Activated CD4-positive, alpha-beta memory T cell treated with anti-CD3 and anti-CD28 coated beads for 36 hours (primary cell): ENCODE measurements around the gene COL5A3. TPM values are rescaled to one million over a fixed set of nuclear protein-coding genes. Genes with fewer than 3 reads are reported as not detected.

Experiments
- CTCF ChIA-PET: fragments of 350-600 bp; sonication (Branson Sonifier 250); formaldehyde crosslinking; loops from one replicate; lab custom pipeline; 2021; ENCODE audit warnings: antibody characterized with exemption, inconsistent platforms; lab: Charles Lee
- POLR2A ChIA-PET: fragments of 350-600 bp; sonication (Branson Sonifier 250); formaldehyde crosslinking; loops from one replicate; lab custom pipeline; 2021; ENCODE audit warnings: antibody characterized with exemption; lab: Charles Lee
- DNase-seq: peaks from one replicate; pipeline ENCODE4 v3.0.0-alpha.2; 2020
- H3K27ac Mint-ChIP-seq: one replicate; pipeline ENCODE4 v1.8.0; 2021; ENCODE audit warnings: mixed read lengths
- H3K27me3 Mint-ChIP-seq: one replicate; pipeline ENCODE4 v1.8.0; 2021; ENCODE audit warnings: mixed read lengths
- H3K36me3 Mint-ChIP-seq: one replicate; pipeline ENCODE4 v1.8.0; 2021; ENCODE audit warnings: mixed read lengths
- H3K4me1 Mint-ChIP-seq: one replicate; pipeline ENCODE4 v1.8.0; 2021; ENCODE audit warnings: low read depth, mixed read lengths
- H3K4me3 Mint-ChIP-seq: one replicate; pipeline ENCODE4 v1.8.0; 2021; ENCODE audit warnings: mild to moderate bottlenecking, mixed read lengths
- H3K9me3 Mint-ChIP-seq: one replicate; pipeline ENCODE4 v1.8.0; 2021; ENCODE audit warnings: mixed read lengths
- intact Hi-C: fragments of 100-400 bp; cut with micrococcal nuclease; formaldehyde crosslinking; loops from one replicate; pipeline ENCODE4 v1.15.1; 2023
- total RNA-seq, 2 experiments: library from RNA; stranded (reverse); gene quantifications; one replicate each; pipeline ENCODE4 v1.2.3, GENCODE V29; 2021

The COL5A3 gene
- total RNA-seq, 2 experiments from 2014 or later, result 2.8 to 2.9 TPM

GRCh38 chr19:9996541-9996940 is 13.8 kb downstream of the COL5A3 start:
- intact Hi-C loops, result no loop called here
- Mint-ChIP-seq H3K9me3 (no peaks in the 10 kb centered on the region), H3K27ac (no peak overlapping the region), H3K36me3 (no peaks in the 10 kb centered on the region), H3K4me1 (peaks cover 3% of the 10 kb centered on the region), H3K4me3 (no peak overlapping the region), H3K27me3 (peaks cover 9% of the 10 kb centered on the region)
- CTCF ChIA-PET, result no interaction called here
- POLR2A ChIA-PET, result interaction anchor here (0.6 kb wide), 1 partner anchor 938 kb away, joined by 3 read pairs; no protein-coding TSS in a partner anchor
- DNase-seq, result no peak

- H3K36me3 Mint-ChIP-seq, result no peaks in the 10 kb centered on the region
- no peak overlapping the region for H3K4me3 Mint-ChIP-seq
- H3K27me3 Mint-ChIP-seq, result peaks cover 8% of the 10 kb centered on the region
- POLR2A ChIA-PET, result interaction anchor here (0.6 kb wide), 1 partner anchor 938 kb away, joined by 3 read pairs; no protein-coding TSS in a partner anchor
- CTCF ChIA-PET, result no interaction called here
- peaks cover 3% of the 10 kb centered on the region for H3K4me1 Mint-ChIP-seq
- no peak for DNase-seq
- no peak overlapping the region for H3K27ac Mint-ChIP-seq
- intact Hi-C loops, result no loop called here
- H3K9me3 Mint-ChIP-seq, result no peaks in the 10 kb centered on the region
Observed at GRCh38 chr19:9995999-9996398, 14.3 kb downstream of the COL5A3 start.

GRCh38 chr19:9995084-9995483 is 15.2 kb downstream of the COL5A3 start:
- ChIA-PET POLR2A (no interaction called here), CTCF (no interaction called here)
- peaks cover 2% of the 10 kb centered on the region for H3K4me1 Mint-ChIP-seq
- H3K9me3 Mint-ChIP-seq, result no peaks in the 10 kb centered on the region
- H3K27me3 Mint-ChIP-seq, result peaks cover 6% of the 10 kb centered on the region
- H3K36me3 Mint-ChIP-seq, result no peaks in the 10 kb centered on the region
- H3K27ac Mint-ChIP-seq, result no peak overlapping the region
- intact Hi-C loops, result no loop called here
- H3K4me3 Mint-ChIP-seq, result no peak overlapping the region
- no peak for DNase-seq

GRCh38 chr19:9991425-9992191 is 18.7 kb downstream of the COL5A3 start:
- Mint-ChIP-seq H3K4me3 (no peak overlapping the region), H3K4me1 (no peaks in the 10 kb centered on the region), H3K27ac (no peak overlapping the region), H3K27me3 (no peaks in the 10 kb centered on the region), H3K9me3 (no peaks in the 10 kb centered on the region), H3K36me3 (no peaks in the 10 kb centered on the region)
- no peak for DNase-seq
- CTCF ChIA-PET, result interaction anchor here (1.4 kb wide), 1 partner anchor 9 kb away, joined by 8 read pairs; no protein-coding TSS in a partner anchor
- intact Hi-C loops, result no loop called here
- POLR2A ChIA-PET, result no interaction called here

- no peaks in the 10 kb centered on the region for H3K4me1 Mint-ChIP-seq
- intact Hi-C loops, result no loop called here
- no peak overlapping the region for H3K4me3 Mint-ChIP-seq
- peaks cover 1% of the 10 kb centered on the region for H3K27me3 Mint-ChIP-seq
- H3K27ac Mint-ChIP-seq, result no peak overlapping the region
- DNase-seq, result no peak
- ChIA-PET CTCF (interaction anchor here (4.0 kb wide), 1 partner anchor 10 kb away, joined by 21 read pairs; no protein-coding TSS in a partner anchor), POLR2A (no interaction called here)
- H3K36me3 Mint-ChIP-seq, result no peaks in the 10 kb centered on the region
- no peaks in the 10 kb centered on the region for H3K9me3 Mint-ChIP-seq
Observed at GRCh38 chr19:9989504-9989903, 20.8 kb downstream of the COL5A3 start.

GRCh38 chr19:9986787-9987281 is 23.5 kb downstream of the COL5A3 start:
- no peak for DNase-seq
- Mint-ChIP-seq H3K27me3 (peaks cover 1% of the 10 kb centered on the region), H3K27ac (no peak overlapping the region), H3K4me3 (no peak overlapping the region), H3K36me3 (no peaks in the 10 kb centered on the region), H3K9me3 (no peaks in the 10 kb centered on the region), H3K4me1 (no peaks in the 10 kb centered on the region)
- intact Hi-C loops, result no loop called here
- POLR2A ChIA-PET, result no interaction called here
- CTCF ChIA-PET, result interaction anchor here (1.5 to 4.0 kb wide), 2 partner anchors 13 to 41 kb away, joined by 6 to 21 read pairs; no protein-coding TSS in a partner anchor

GRCh38 chr19:9981406-9982260 is 28.7 kb downstream of the COL5A3 start:
- no peak overlapping the region for H3K4me3 Mint-ChIP-seq
- ChIA-PET POLR2A (no interaction called here), CTCF (interaction anchor here (0.6 to 1.5 kb wide), 2 partner anchors 19 to 124 kb away, joined by 4 read pairs; no protein-coding TSS in a partner anchor)
- no peaks in the 10 kb centered on the region for H3K36me3 Mint-ChIP-seq
- intact Hi-C loops, result no loop called here
- H3K27ac Mint-ChIP-seq, result no peak overlapping the region
- H3K27me3 Mint-ChIP-seq, result peaks cover 5% of the 10 kb centered on the region
- H3K4me1 Mint-ChIP-seq, result no peaks in the 10 kb centered on the region
- DNase-seq, result no peak
- H3K9me3 Mint-ChIP-seq, result no peaks in the 10 kb centered on the region

GRCh38 chr19:9972103-9972502 is 38.2 kb downstream of the COL5A3 start:
- Mint-ChIP-seq H3K9me3 (no peaks in the 10 kb centered on the region), H3K4me1 (no peaks in the 10 kb centered on the region), H3K27ac (no peak overlapping the region), H3K4me3 (no peak overlapping the region), H3K27me3 (peaks cover 15% of the 10 kb centered on the region), H3K36me3 (no peaks in the 10 kb centered on the region)
- POLR2A ChIA-PET, result no interaction called here
- no peak for DNase-seq
- CTCF ChIA-PET, result no interaction called here
- intact Hi-C loops, result no loop called here

- Mint-ChIP-seq H3K27me3 (peaks cover 18% of the 10 kb centered on the region), H3K27ac (no peak overlapping the region), H3K4me1 (peaks cover 3% of the 10 kb centered on the region), H3K36me3 (no peaks in the 10 kb centered on the region), H3K9me3 (no peaks in the 10 kb centered on the region), H3K4me3 (no peak overlapping the region)
- intact Hi-C loops, result no loop called here
- ChIA-PET POLR2A (no interaction called here), CTCF (no interaction called here)
- DNase-seq, result no peak
Observed at GRCh38 chr19:9971166-9971897, 39.0 kb downstream of the COL5A3 start.

- ChIA-PET POLR2A (no interaction called here), CTCF (no interaction called here)
- Mint-ChIP-seq H3K9me3 (no peaks in the 10 kb centered on the region), H3K27ac (no peak overlapping the region), H3K27me3 (peaks cover 25% of the 10 kb centered on the region), H3K36me3 (no peaks in the 10 kb centered on the region), H3K4me3 (no peak overlapping the region), H3K4me1 (peaks cover 3% of the 10 kb centered on the region)
- DNase-seq, result no peak
- intact Hi-C loops, result no loop called here
Observed at GRCh38 chr19:9970481-9970880, 39.8 kb downstream of the COL5A3 start.

GRCh38 chr19:9969688-9969975 is 40.7 kb downstream of the COL5A3 start:
- H3K36me3 Mint-ChIP-seq, result no peaks in the 10 kb centered on the region
- POLR2A ChIA-PET, result no interaction called here

More at GRCh38 chr19:9969688-9969975, 40.7 kb downstream of the COL5A3 start:
- CTCF ChIA-PET, result no interaction called here
- Mint-ChIP-seq H3K9me3 (no peaks in the 10 kb centered on the region), H3K27me3 (peaks cover 26% of the 10 kb centered on the region), H3K27ac (no peak overlapping the region), H3K4me3 (no peak overlapping the region), H3K4me1 (peaks cover 3% of the 10 kb centered on the region)
- DNase-seq, result no peak
- intact Hi-C loops, result no loop called here
